Suppressor macrophage treated with lipopolysaccharide for 1 hour (primary cell): Measurements from ENCODE around the gene CFAP43.

Experiments used
- DNase-seq, 3 donors: peaks; one replicate each; pipeline ENCODE4 v3.0.0-alpha.2; 2020 to 2022

The CFAP43 gene

DNA sequence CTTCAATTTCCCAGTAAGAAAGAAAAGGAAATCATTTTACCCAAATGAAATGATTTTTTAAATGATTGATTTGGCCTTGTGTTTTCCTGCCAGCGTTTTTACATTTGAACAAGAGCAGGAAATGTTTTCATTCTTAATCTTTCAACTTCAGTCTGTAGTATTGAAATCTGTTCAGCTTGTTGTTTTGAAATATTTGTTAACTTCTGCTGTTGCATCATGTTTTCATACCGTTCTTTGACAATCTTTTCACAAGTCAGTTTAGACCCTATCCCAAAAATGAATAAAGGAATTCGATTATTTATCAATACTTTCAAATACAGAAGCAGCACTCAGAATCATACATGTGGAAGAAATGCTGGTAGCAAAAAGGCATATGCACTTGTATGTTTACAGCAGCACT, 102.1 kb downstream of the CFAP43 start:
- peak in 1 of 3 donors; percentile 8 for DNase-seq

GRCh38 chr10:104128214-104128613, 104.0 kb downstream of the CFAP43 start:
- no peak for DNase-seq

- DNase-seq, result peak in 1 of 3 donors; percentile 18
Measured at GRCh38 chr10:104127411-104127810, 104.8 kb downstream of the CFAP43 start.

DNA sequence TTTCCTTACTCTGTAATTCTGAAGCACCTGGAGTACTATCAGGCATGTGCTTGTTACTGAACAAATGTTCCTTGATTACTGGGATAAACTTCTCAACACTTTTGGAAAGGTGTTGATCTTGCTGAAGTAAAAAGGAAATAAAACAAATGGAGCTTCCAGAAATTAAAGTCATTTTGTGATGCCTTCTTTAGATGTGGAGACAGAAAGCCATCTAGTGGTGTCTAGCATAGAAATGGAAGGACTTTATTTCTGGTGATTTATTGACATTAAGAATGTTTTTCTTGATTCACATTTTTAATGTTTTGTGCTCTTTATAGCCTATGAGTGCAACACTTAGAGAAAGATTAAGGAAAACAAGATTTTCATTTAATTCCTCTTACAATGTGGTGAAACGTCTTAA, 108.8 kb downstream of the CFAP43 start:
- peak; percentile 13 to 33 (median 25) for DNase-seq

- DNase-seq, result peak; percentile 39 to 43 (median 40)
Measured at GRCh38 chr10:104122225-104123107, 109.7 kb downstream of the CFAP43 start.

- DNase-seq, result peak; percentile 99
Measured at GRCh38 chr10:104121485-104122224, 110.5 kb downstream of the CFAP43 start, which contains the start of gene SFR1. Gene SFR1, plus strand, starts transcription at chr10:104122171. Its CDS starts 13 bp downstream, at chr10:104122184.

- DNase-seq, result peak; percentile 95 to 98 (median 97)
Measured at GRCh38 chr10:104120903-104121484, 111.2 kb downstream of the CFAP43 start.

DNA sequence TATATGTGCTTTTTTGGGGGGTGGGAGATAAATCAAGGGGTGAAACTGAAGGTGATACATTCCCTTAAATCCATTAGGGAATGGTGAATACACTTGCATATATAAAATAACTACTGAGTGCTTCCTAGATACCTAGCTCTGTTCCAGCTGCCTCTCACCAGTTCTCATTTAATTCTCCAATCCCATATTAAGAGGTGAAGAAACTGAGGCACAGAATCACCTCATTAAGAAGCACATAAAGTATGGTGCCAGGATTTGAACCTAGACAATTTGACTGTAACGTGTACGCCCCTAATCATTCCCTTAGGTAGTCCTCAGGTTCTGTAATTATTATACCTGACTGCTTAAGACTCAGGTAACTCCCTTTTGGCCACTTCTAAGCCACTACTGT, 111.7 kb downstream of the CFAP43 start:
- no peak for DNase-seq

DNA sequence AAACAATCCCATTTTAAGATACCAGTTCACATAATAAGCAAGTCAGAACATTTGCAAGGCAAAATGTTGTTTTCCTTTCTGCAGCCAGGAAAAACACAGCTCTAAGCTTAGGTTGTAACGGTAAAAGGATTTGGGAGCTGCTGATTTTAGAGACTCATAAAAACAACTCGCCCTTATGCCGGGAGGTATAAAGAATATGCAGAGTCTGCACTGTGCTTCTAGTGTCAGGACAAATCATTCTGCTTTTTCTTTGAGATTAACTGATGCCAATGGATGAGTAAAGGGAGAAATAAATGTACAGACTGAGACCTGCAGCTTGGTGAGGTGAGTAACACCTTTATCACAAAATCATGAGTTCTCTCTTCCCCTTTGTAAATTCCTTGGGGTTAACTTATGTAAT, 112.2 kb downstream of the CFAP43 start:
- DNase-seq, result peak in 2 of 3 donors; percentile 40 to 42

- no peak for DNase-seq
Measured at GRCh38 chr10:104117839-104118323, 114.3 kb downstream of the CFAP43 start.

GRCh38 chr10:104113376-104113956, 118.7 kb downstream of the CFAP43 start:
- peak in 2 of 3 donors; percentile 7 to 26 for DNase-seq

DNA sequence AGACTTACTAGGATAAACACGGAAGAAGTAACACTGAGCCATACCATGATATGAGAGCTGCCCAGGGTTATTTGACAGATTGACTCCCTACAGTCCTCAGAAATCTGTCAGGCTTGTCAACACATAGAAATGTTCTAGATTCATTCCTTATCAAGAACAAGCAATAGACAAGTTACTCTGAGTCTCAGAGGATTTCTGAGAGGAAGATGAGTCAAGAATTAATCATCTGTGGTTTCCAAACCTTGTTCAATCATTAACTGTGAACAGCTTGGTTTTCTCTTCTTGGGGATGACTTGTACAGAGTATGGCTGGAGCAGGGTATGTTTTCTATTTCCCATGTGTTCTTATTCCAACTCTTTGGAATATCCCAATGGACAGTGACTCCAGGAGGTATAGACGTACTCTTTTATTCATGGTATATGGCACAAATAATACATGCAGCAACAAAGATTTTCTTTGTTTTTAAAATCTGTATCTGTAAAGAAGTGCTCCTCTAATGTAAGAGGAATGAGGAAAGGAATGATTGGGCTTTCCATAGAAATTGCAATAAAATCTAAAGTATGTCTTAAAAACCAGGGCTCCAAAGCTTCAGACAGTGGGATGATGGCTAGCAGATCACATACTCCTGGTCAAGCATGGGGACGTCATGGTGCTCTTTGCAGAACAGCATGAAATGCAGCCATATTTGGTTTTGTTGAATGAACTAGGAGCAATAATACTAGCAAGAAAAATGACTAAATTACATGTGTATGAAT, 122.1 kb downstream of the CFAP43 start:
- DNase-seq, result peak; percentile 45 to 90 (median 81)

DNA sequence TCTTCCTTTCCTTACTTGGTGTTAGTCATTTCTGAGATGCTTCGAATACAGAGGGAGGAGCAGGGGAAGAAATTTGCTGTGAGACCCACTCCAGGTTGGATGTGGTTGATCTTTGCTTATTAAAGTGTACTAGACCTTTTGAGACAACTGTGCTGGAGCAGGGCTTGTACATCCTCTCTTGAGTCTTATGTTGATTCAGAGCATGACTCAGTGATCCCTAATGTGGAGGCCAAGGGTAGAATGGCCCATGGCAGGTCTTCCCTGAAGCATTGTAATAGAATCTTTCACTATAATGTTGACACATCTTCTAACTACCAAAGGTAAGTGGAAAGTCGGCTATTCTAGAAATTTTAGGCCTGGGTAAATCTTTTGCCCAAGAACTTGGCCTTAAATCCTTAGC, 127.2 kb downstream of the CFAP43 start:
- DNase-seq, result no peak

- no peak for DNase-seq
Measured at GRCh38 chr10:104104418-104104817, 127.7 kb downstream of the CFAP43 start.

DNA sequence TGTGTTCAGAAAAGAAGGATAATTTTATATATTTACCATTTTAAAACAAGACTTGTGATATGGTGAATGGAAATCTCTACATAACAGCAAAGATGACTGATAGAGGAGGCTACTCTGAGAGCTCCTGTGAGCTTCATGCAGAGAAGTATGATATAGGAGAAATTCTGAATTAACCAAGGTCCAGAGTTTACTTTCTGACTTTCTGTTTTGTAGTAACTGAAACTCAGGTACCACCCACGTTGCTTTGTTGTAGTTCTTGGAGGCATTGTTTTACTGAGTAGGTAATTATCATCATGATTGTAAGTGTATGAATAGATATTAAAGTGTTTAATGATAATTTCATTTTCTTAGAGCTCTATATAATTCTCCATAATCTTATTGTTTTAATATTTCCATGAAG, 128.2 kb downstream of the CFAP43 start:
- no peak for DNase-seq

GRCh38 chr10:104101902-104102301, 130.3 kb downstream of the CFAP43 start:
- no peak for DNase-seq

- no peak for DNase-seq
Measured at GRCh38 chr10:104100795-104101194, 131.4 kb downstream of the CFAP43 start.

DNA sequence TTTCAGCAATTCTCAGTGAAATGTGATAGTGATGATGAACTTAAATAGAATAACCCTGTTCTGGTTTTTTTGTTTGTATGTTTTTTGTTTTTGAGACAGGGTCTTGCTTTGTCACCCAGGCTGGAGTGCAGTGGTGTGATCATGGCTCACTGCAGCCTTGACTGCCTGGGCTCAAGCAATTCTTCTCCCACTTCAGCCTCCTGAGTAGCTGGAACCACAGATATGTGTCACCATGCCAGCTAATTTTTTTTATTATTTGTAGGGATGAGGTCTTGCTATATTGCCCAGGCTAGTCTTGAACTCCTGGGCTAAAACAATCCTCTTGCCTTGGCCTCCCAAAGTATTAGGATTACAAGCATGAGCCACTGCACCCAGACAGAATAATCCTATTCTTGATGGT, 132.2 kb downstream of the CFAP43 start:
- DNase-seq, result no peak

DNA sequence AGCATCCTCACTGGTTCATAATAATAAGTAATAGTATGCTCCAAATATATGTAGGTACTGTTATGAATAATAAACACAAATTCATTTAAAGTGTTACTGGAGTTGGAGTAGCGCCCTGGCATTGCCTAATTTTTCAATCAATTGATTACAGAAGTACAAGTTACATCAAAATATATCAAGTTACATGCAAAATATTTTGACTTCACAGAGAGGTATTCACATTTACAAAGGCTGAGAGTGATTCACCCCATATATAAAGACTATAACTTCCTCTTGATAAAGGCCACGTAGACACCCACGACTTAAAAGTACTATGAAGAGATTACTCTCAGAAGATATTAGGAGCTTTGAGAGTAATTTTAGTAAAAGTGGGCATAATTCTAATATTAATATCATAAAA, 132.9 kb downstream of the CFAP43 start:
- DNase-seq, result peak in 2 of 3 donors; percentile 4 to 32

- no peak for DNase-seq
Measured at GRCh38 chr10:104098358-104098925, 133.7 kb downstream of the CFAP43 start.

GRCh38 chr10:104096692-104097091, 135.5 kb downstream of the CFAP43 start:
- DNase-seq, result no peak

DNA sequence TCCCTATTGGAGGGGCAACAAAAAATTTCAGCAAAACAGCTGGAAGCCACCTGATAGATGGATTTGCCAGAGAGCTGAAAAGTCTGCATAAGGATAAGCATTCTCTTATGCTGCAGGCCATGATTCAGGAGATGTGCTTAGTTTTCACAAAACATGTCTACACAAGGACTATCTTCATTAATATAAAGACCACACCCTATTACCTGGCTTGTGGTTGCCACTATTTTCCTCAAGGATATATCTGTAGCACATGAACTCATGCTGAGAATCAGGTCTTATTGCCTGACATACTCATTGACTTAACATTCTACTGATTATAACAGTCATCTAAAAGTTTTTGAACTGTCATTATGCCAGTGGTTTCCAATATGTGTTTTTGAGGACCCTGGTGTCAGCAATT, 139.4 kb downstream of the CFAP43 start:
- no peak for DNase-seq
